GM12864 (cell line): ENCODE data around the gene ZC3H7B.

ENCODE experiments used
- DNase-seq: peaks from one replicate; pipeline ENCODE4 v3.0.0-alpha.2; 2011; ENCODE audit warnings: low read depth
- H3K4me3 ChIP-seq: 2 replicates; pipeline ENCODE4 v1.5.1; 2011; ENCODE audit warnings: mild to moderate bottlenecking, low read depth, low read length, control low read depth
- CTCF ChIP-seq: IDR thresholded peaks from 2 replicates; pipeline ENCODE4 v1.5.1; 2011; ENCODE audit warnings: low read depth, mild to moderate bottlenecking, moderate library complexity, low read length, control low read depth, inconsistent platforms; ENCODE audit errors: missing control alignments

ZC3H7B gene

GRCh38 chr22:41274856-41275255 lies 26.5 kb upstream of the ZC3H7B start:
- DNase-seq = no peak
- no peak overlapping the region for H3K4me3 ChIP-seq
- TF ChIP-seq CTCF = no peak

GRCh38 chr22:41280065-41280464 lies 21.3 kb upstream of the ZC3H7B start:
- DNase-seq = no peak
- no peak for TF ChIP-seq CTCF
- H3K4me3 ChIP-seq = no peak overlapping the region

GRCh38 chr22:41280854-41281253 lies 20.5 kb upstream of the ZC3H7B start:
- H3K4me3 ChIP-seq = no peak overlapping the region
- no peak for DNase-seq
- TF ChIP-seq CTCF = no peak

GRCh38 chr22:41284465-41284864 lies 16.9 kb upstream of the ZC3H7B start:
- H3K4me3 ChIP-seq = peak overlapping the region; percentile 77
- DNase-seq = no peak
- no peak for TF ChIP-seq CTCF

GRCh38 chr22:41285441-41285819 lies 15.9 kb upstream of the ZC3H7B start:
- no peak for DNase-seq
- TF ChIP-seq CTCF = no peak
- H3K4me3 ChIP-seq = peak overlapping the region; percentile 77

GRCh38 chr22:41285820-41286638 lies 15.3 kb upstream of the ZC3H7B start, which contains the start of gene RANGAP1:
TSS of gene RANGAP1 (minus strand) at chr22:41286187. CDS start at chr22:41281044, 5,143 bp downstream.
- TF ChIP-seq CTCF = no peak
- peak within 1 kb of the TSS; percentile 77 for H3K4me3 ChIP-seq

GRCh38 chr22:41286639-41287091 lies 14.7 kb upstream of the ZC3H7B start:
- peak; percentile 29 for DNase-seq
- TF ChIP-seq CTCF = no peak
- H3K4me3 ChIP-seq = peak overlapping the region; percentile 64

More at GRCh38 chr22:41285820-41286638, 15.3 kb upstream of the ZC3H7B start, which contains the start of gene RANGAP1:
- DNase-seq = peak; percentile 95
